Liver (tissue), 3 donors: ENCODE measurements around the gene VPREB1.

Experiments
- EGR1 ChIP-seq, 2 donors: IDR thresholded peaks; 2 replicates each; pipeline ENCODE4 v1.6.1; 2016 to 2018; ENCODE audit warnings: antibody characterized with exemption in 2 of 2, low read depth in 2 of 2
- JUND ChIP-seq, 2 donors: IDR thresholded peaks; 2 replicates each; pipeline ENCODE4 v1.6.1; 2016; ENCODE audit warnings: antibody characterized with exemption in 2 of 2
- RAD21 ChIP-seq, 2 donors: IDR thresholded peaks; 2 replicates each; pipeline ENCODE4 v1.6.1; 2016; ENCODE audit warnings: antibody characterized with exemption in 2 of 2, mild to moderate bottlenecking in 2 of 2
- SP1 ChIP-seq: IDR thresholded peaks from 2 replicates; pipeline ENCODE4 v1.6.1; 2018; ENCODE audit warnings: antibody characterized with exemption, mild to moderate bottlenecking
- TAF1 ChIP-seq: conservative IDR thresholded peaks from 2 replicates; pipeline ENCODE4 v1.6.1; 2016; ENCODE audit warnings: antibody characterized with exemption, mild to moderate bottlenecking
- YY1 ChIP-seq: IDR thresholded peaks from 2 replicates; pipeline ENCODE4 v1.6.1; 2016; ENCODE audit warnings: antibody characterized with exemption, mild to moderate bottlenecking
- TF ChIP-seq, protein P1 (sequence below): fragments of 150-350 bp; IDR thresholded peaks from 2 replicates; pipeline ENCODE4 v1.5.1; 2017; ENCODE audit warnings: improper control_type of control experiment, low read depth, low read length; ENCODE audit not compliant: missing input control
- TF ChIP-seq, protein P2 (sequence below): IDR thresholded peaks from 2 replicates; pipeline ENCODE4 v1.6.1; 2016; ENCODE audit warnings: antibody characterized with exemption
- donor health status: healthy.
- donor health status: healthy.

DNA sequence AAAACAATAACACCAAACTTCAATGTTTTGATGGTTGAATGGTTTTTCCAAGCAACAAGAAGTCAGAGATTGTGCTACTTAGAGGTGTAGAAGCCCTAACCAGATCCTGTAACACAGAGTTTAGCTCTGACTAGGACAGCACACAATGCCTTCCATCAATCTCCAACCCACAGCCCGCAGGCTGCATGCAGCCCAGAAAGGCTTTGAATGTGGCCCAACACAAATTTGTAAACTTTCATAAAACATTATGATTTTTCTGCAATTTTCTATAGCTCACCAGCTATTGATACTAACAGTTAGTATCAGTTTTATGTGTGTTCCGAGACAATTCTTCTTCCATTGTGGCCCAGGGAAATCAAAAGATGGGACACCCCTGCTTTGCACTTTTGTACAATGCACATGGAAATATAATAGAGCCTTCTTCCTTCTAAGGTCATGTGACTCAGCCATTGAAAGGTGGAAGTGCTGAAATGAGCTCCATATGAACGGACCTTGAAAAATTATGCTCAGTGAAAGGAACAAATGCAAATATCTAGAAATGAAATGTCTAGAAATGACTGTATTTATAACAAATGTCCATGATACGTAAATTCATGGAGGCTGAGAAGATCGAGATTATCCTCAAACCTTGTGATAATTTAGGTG is 47.6 kb upstream of the VPREB1 start:
- TF ChIP-seq YY1: no peak
- TF ChIP-seq JUND (IDR thresholded peaks at IDR 0.05): no peak
- TF ChIP-seq TAF1: no peak
- TF ChIP-seq, protein P1, sequence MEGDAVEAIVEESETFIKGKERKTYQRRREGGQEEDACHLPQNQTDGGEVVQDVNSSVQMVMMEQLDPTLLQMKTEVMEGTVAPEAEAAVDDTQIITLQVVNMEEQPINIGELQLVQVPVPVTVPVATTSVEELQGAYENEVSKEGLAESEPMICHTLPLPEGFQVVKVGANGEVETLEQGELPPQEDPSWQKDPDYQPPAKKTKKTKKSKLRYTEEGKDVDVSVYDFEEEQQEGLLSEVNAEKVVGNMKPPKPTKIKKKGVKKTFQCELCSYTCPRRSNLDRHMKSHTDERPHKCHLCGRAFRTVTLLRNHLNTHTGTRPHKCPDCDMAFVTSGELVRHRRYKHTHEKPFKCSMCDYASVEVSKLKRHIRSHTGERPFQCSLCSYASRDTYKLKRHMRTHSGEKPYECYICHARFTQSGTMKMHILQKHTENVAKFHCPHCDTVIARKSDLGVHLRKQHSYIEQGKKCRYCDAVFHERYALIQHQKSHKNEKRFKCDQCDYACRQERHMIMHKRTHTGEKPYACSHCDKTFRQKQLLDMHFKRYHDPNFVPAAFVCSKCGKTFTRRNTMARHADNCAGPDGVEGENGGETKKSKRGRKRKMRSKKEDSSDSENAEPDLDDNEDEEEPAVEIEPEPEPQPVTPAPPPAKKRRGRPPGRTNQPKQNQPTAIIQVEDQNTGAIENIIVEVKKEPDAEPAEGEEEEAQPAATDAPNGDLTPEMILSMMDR: no peak
- TF ChIP-seq, protein P2, sequence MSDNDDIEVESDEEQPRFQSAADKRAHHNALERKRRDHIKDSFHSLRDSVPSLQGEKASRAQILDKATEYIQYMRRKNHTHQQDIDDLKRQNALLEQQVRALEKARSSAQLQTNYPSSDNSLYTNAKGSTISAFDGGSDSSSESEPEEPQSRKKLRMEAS: no peak
- TF ChIP-seq RAD21 (IDR thresholded peaks at IDR 0.05): no peak
- no peak for TF ChIP-seq EGR1 (IDR thresholded peaks at IDR 0.05; ENCODE audit: low read depth in 2 of 2)
- TF ChIP-seq SP1: no peak
